Erythroblast (primary cell): ENCODE measurements around the gene KLHL10.
"Not testable (repeated sequence)": the region's sequence is repeated elsewhere in the genome, so short reads cannot be mapped to it uniquely, and the experiment has no call there.

Source experiments
- GATA1 ChIP-seq: IDR thresholded peaks from 2 replicates; pipeline ENCODE4 v1.6.1; 2011; ENCODE audit warnings: low read depth, mild to moderate bottlenecking, control low read depth, low read length, moderate library complexity
- POLR2A ChIP-seq: IDR thresholded peaks from 2 replicates; pipeline ENCODE4 v1.6.1; 2011; ENCODE audit warnings: mild to moderate bottlenecking, low read length

DNA sequence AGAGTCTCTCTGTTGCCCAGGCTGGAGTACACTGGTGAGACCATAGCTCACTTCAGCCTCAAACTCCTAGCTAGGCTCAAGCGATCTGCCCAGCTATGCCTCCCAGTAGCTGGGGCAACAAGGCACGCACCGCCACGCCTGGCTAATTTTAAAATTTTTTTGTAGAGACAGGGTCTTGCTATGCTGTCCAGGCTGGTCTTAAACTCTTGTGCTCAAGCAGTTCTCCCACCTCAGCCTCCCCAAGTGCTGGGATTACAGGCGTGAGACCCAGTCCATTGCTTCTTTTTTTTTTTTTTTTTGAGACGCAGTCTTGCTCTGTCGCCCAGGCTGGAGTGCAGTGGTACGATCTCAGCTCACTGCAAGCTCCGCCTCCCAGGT lies 36.7 kb downstream of the KLHL10 start:
- not testable (repeated sequence) for TF ChIP-seq POLR2A, GATA1
